Stimulated activated effector memory CD8-positive, alpha-beta T cell treated with anti-CD3 and anti-CD28 coated beads, Interleukin-12 subunit alpha, Interleukin-12 subunit beta, amount 100 ng/mL, for 72 hours (primary cell): ENCODE measurements around the gene OLIG1.

Experiments
- ATAC-seq: fragments of 150-1000 bp; cut with Tn5 transposase; 2 replicates; pipeline ENCODE4 v1.10.0; 2021
- DNase-seq, 2 donors: peaks; one replicate each; pipeline ENCODE4 v3.0.0; 2021 to 2022; ENCODE audit warnings: low spot score in 2 of 2
- H3K27ac Mint-ChIP-seq: one replicate; pipeline ENCODE4 v1.8.0; 2022; ENCODE audit warnings: mild to moderate bottlenecking, mixed read lengths
- H3K36me3 Mint-ChIP-seq: one replicate; pipeline ENCODE4 v1.8.0; 2022; ENCODE audit warnings: mild to moderate bottlenecking, mixed read lengths
- H3K4me1 Mint-ChIP-seq: one replicate; pipeline ENCODE4 v1.8.0; 2022; ENCODE audit warnings: mixed read lengths
- H3K4me3 Mint-ChIP-seq: one replicate; pipeline ENCODE4 v1.8.0; 2022; ENCODE audit warnings: mild to moderate bottlenecking, mixed read lengths
- H3K9me3 Mint-ChIP-seq: one replicate; pipeline ENCODE4 v1.8.0; 2022; ENCODE audit warnings: mixed read lengths

The OLIG1 gene

DNA sequence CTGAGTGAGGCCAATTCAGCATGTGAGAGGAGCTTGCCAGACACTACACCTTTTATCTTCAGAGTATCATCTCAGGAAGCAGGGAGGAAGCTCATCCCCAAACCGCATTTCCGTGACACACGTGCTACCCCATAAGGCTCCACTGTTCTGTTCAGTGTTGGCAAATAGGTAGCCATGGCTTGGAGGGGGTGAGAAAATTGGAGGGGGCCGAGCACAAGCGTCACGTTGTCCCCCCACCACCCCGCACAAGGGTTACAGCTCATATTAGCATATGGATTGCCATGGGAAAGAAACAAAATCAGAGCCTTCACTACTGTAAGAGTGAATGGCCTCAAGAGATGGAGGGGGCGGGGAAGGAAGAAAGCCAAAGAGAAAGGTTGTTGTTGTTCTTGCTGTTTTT is 46.7 kb downstream of the OLIG1 start:
- ATAC-seq, result no peak
- Mint-ChIP-seq H3K4me3 (no peak overlapping the region), H3K4me1 (peaks cover 14% of the 10 kb centered on the region), H3K27ac (no peak overlapping the region), H3K9me3 (no peaks in the 10 kb centered on the region), H3K36me3 (no peaks in the 10 kb centered on the region)
- no peak for DNase-seq

DNA sequence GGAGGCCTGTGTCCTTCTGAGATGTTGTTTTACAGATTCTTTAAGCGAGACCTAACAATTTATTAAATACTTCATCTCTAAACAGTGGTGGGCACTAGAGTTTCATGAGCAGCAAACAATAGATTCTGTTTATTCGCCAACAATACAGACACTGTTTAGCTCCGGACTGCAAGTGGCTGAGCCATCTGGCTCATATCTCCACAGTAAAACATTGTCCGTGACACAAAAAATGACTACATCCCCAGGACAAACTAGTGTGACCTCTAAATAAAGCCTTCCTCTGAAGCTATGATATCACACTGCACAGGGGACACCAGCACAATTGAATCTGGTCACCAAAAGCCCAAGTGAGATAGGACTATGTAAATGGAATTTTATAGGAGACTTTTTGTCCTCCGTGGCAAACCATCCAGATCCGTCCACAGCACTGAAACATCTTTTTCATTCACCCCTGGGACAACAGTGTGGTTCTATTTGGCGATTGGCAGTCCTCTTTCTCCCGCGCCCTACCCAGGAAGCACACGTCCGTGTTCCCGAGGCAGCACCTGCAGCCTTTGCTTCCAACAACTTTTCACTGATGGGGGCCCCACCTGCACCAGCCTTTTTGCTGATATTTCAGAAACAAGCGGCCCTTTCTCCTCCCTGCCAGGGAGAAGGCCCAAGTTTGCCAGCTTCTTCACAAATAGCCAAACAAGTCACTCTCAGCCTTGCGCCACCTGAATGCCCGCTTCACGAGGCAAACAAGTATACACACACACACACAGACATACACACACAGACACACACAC is 47.4 kb downstream of the OLIG1 start:
- Mint-ChIP-seq H3K4me1 (peaks cover 14% of the 10 kb centered on the region), H3K36me3 (no peaks in the 10 kb centered on the region), H3K4me3 (no peak overlapping the region), H3K9me3 (no peaks in the 10 kb centered on the region), H3K27ac (no peak overlapping the region)
- ATAC-seq (no peak), DNase-seq (no peak)
